Ovary (tissue), 9 donors: ENCODE data around the gene DPEP1. TPM values are rescaled to one million over a fixed set of nuclear protein-coding genes. Genes with fewer than 3 reads are reported as not detected.

Experiments used
- DNase-seq, 5 donors: peaks; one replicate each; pipeline ENCODE4 v3.0.0-alpha.2; 2019 to 2020
- H3K27ac ChIP-seq, 2 donors: fragments of 200-600 bp; one replicate each; pipeline versions ENCODE4 v1.5.1 to v1.8.0; 2019 to 2022
- H3K27me3 ChIP-seq: fragments of 200-600 bp; one replicate; pipeline ENCODE4 v1.8.0; 2022
- H3K36me3 ChIP-seq: fragments of 200-600 bp; sonication (generic); one replicate; pipeline ENCODE4 v1.5.1; 2019
- H3K4me1 ChIP-seq: one replicate; pipeline ENCODE4 v1.8.1; 2013; ENCODE audit warnings: mild to moderate bottlenecking, moderate library complexity; ENCODE audit not compliant: insufficient read depth
- H3K4me3 ChIP-seq: fragments of 200-600 bp; sonication (generic); one replicate; pipeline ENCODE4 v1.5.1; 2017
- H3K9me3 ChIP-seq, 2 donors: fragments of 200-600 bp in 1 of 2; sonication (generic) in 1 of 2; one replicate each; pipeline versions ENCODE4 v1.5.1 to v1.8.1; 2013 to 2019; ENCODE audit warnings: mild to moderate bottlenecking in 1 of 2, moderate library complexity in 1 of 2
- EP300 ChIP-seq: sonication (generic); formaldehyde crosslinking; IDR thresholded peaks from one replicate; pipeline ENCODE4 v1.6.1; 2017; ENCODE audit warnings: antibody characterized with exemption
- POLR2A ChIP-seq: fragments of 450-650 bp; IDR thresholded peaks from one replicate; pipeline ENCODE4 v1.6.1; 2017; ENCODE audit warnings: antibody characterized with exemption, mild to moderate bottlenecking, moderate library complexity
- WGBS, 3 donors: extraction: QIAGEN DNeasy Blood & Tissue Kit in 1 of 3; methylation state at CpG; one replicate each; pipeline versions ENCODE4 v1.1.5 to v1.1.7; 2013 to 2017; 5-methylcytosine and 5-hydroxymethylcytosine counted together
- intact Hi-C, 4 donors: fragments of 100-400 bp; cut with DNase I; formaldehyde crosslinking; loops; one replicate each; pipeline versions ENCODE4 v1.11.0 to v1.15.1; 2022 to 2023
- polyA plus RNA-seq, 2 donors: library from polyadenylated mRNA; stranded (reverse); fragments of 200-250 nt in 1 of 2; fragments of 350-450 nt in 1 of 2; fragmentation: Illumina TruSeq in 1 of 2; extraction: RNeasy Lipid Tissue Mini Kit (QIAGEN cat#74804) in 1 of 2; gene quantifications; one replicate each; pipeline ENCODE4 v1.2.3, GENCODE V29; 2013 to 2014
- total RNA-seq, 7 donors: library from RNA; depleted of rRNA in 2 of 7; stranded (reverse); fragments of >200 nt in 2 of 7; fragmentation: NEBNext Ultra II Directional in 3 of 7; extraction: Animal tissue kit (Norgen Biotek cat#: 25700) in 3 of 7; gene quantifications; one replicate each; pipeline versions ENCODE4 v1.1.0 to v1.2.4, GENCODE V29; 2016 to 2023
- TF ChIP-seq, protein P1 (sequence below), 3 donors: fragments of 450-650 bp in 2 of 3; fragments of 200-600 bp in 1 of 3; IDR thresholded peaks; one replicate each; pipeline versions ENCODE4 v1.5.1 to v1.8.0; 2016 to 2022; ENCODE audit warnings: antibody characterized with exemption in 3 of 3, mild to moderate bottlenecking in 1 of 3
- donor health status: DM: no; HTN: no; CAD: no; lungs with moderate emphysema.
- donor health status: DM: no; HTN: no; CAD: no.
- donor health status: Bipolar disorder and iron deficiency.
- donor health status: DM: yes; HTN: yes; CAD: no.
- donor health status: DM: no; HTN: no; CAD: no.
- donor health status: DM: yes; HTN: yes; CAD: no.

The DPEP1 gene
- total and polyA plus RNA-seq, 9 donors: 0.30 to 5.7 (median 1.3) TPM; not detected in 1

DNA sequence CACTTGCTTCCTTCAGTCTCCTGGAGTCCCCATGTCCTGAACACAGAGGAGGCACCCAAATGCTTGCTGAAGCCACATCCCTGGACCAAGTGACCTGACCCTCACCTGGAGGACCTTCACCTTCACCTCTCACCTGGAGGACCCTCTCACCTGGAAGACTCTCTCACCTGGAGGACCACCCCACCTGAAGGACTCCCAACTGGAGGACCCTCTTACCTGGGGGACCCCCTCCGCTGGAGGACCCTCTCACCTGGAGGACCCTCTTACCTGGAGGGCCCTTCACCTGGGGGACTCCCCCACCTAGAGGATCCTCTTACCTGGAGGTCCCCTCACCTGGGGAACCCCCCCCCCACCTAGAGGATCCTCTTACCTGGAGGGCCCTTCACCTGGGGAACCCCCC lies 72.5 kb downstream of the DPEP1 start:
- 93 to 100% (median 96%) methylated on average over 1 of the region's 1 CpG for WGBS, 3 donors
- TF ChIP-seq, protein P1, sequence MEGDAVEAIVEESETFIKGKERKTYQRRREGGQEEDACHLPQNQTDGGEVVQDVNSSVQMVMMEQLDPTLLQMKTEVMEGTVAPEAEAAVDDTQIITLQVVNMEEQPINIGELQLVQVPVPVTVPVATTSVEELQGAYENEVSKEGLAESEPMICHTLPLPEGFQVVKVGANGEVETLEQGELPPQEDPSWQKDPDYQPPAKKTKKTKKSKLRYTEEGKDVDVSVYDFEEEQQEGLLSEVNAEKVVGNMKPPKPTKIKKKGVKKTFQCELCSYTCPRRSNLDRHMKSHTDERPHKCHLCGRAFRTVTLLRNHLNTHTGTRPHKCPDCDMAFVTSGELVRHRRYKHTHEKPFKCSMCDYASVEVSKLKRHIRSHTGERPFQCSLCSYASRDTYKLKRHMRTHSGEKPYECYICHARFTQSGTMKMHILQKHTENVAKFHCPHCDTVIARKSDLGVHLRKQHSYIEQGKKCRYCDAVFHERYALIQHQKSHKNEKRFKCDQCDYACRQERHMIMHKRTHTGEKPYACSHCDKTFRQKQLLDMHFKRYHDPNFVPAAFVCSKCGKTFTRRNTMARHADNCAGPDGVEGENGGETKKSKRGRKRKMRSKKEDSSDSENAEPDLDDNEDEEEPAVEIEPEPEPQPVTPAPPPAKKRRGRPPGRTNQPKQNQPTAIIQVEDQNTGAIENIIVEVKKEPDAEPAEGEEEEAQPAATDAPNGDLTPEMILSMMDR (IDR thresholded peaks at IDR 0.05): no peak
- no peak for TF ChIP-seq EP300
- TF ChIP-seq POLR2A: no peak
- peak in 3 of 5 donors; percentile 48 to 50 (median 49) for DNase-seq
- Histone ChIP-seq H3K27me3 (no peaks in the 10 kb centered on the region), H3K27ac (no peak overlapping the region), H3K4me3 (no peak overlapping the region), H3K36me3 (no peaks in the 10 kb centered on the region), H3K9me3 (no peaks in the 10 kb centered on the region), H3K4me1 (peaks cover 6% of the 10 kb centered on the region)
- intact Hi-C loops: no loop called here

DNA sequence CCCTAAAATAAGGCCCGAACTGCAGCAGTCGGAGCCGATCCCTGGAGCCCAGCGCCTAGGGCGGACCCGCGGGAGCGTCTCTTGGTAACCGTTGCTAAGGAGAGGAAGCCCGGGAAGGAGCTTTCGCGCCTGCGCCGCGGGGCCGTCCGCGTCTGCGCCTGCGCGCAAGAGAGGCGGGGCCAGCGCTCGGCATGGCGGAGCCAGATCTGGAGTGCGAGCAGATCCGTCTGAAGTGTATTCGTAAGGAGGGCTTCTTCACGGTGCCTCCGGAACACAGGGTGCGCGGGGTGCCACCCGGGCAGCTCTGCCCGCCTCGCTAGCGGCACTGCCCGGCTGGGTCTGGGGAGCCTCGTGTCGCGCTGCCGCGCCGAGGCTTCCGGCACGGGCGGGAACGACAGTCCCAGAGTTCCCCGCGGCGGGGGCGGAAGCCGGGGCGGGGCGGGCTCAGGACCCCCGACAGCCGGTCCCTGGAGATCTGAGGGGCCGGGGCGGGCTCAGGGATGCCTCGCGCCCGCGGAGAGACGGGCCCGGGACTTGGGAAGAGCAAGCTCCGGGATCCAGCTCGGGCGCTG lies 73.2 kb downstream of the DPEP1 start, which contains the start of gene CDK10:
CDK10 (plus strand) TSS at position 170 of the 572 bp plus-strand sequence; CDS start at position 192, 22 bp downstream.
- peak within 1 kb of the TSS; percentile 42 to 92 for H3K27ac ChIP-seq
- H3K27me3 ChIP-seq: no peaks in the 10 kb centered on the region
- peak; percentile 88 to 96 (median 93) for DNase-seq
- intact Hi-C loops: no loop called here
- peaks cover 6% of the 10 kb centered on the region for H3K4me1 ChIP-seq
- WGBS, 3 donors: 0 to 1% (median 0%) methylated on average over 10 to 67 of the region's 67 CpGs
- H3K4me3 ChIP-seq: peak within 1 kb of the TSS; percentile 87
- H3K36me3 ChIP-seq: no peaks in the 10 kb centered on the region
- TF ChIP-seq, protein P1 (IDR thresholded peaks at IDR 0.05): no peak
- TF ChIP-seq POLR2A (peak; percentile 62), EP300 (no peak)
- H3K9me3 ChIP-seq: no peaks in the 10 kb centered on the region

DNA sequence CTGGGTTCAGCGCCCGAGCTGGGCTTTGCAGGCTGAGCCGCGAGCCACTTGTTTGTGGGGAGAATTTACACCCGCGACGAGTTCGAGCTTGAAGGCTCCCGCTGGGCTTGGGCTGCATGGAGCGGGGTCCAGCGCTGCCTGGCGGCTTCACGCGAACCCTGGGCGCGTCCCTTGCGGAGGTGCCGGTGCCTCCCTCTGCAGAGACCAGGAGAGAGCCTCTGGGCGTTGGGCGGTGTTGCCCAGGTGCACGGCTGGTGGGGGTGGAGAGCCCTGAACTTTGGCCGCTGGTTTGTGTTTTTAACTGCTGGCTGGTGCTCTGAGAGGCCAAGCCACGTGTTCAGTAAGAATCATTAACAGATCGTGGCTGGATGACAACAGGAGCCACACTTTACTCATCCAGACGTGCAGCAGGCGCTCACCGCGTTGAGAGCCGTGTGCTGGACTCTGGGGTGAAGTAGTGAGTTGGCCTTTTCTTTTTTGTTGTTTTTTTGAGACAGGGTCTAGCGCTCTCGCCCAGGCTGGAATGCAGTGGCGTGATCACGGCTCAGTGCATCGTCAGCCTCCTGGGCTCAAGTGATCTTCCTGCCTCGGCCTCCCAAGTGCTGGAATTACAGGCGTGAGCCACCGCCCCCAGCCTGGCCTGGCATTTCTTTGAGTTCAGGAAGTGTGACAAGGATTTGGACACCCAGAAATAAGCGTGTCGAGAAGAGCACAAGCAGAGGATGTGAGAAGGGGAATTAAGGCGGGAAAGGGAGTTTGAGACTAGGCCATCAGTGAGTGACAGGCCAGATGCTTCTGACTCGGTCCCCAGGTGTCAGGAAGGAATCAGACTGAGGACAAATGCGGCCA lies 73.9 kb downstream of the DPEP1 start:
- DNase-seq: no peak
- peak overlapping the region; percentile 87 for H3K4me3 ChIP-seq
- intact Hi-C loops: no loop called here
- peaks cover 6% of the 10 kb centered on the region for H3K4me1 ChIP-seq
- WGBS, 3 donors: 9 to 17% (median 11%) methylated on average over 23 to 42 of the region's 42 CpGs
- H3K27me3 ChIP-seq: no peaks in the 10 kb centered on the region
- TF ChIP-seq EP300 (no peak), POLR2A (no peak)
- TF ChIP-seq, protein P1 (IDR thresholded peaks at IDR 0.05): no peak
- H3K9me3 ChIP-seq: no peaks in the 10 kb centered on the region
- H3K27ac ChIP-seq: peak overlapping the region; percentile 42 to 92
- H3K36me3 ChIP-seq: no peaks in the 10 kb centered on the region

Other genes with a start within 250 kb of the DPEP1 start
- 100 to 1,000 TPM in 5 of 7 donors, 10 to 100 TPM in 2; 56.1 to 188 (median 123) TPM for gene ANKRD11, start 123.1 kb upstream of the DPEP1 start, total RNA-seq
- gene ANKRD11, start 123.1 kb upstream of the DPEP1 start, polyA plus RNA-seq: 10 to 100 TPM; 52.1 to 68.5 TPM
- gene SPG7, start 105.2 kb upstream of the DPEP1 start, total RNA-seq: 100 to 1,000 TPM in 3 of 7 donors, 10 to 100 TPM in 4; 73.5 to 145 (median 96.0) TPM
- 10 to 100 TPM; 48.9 to 76.7 TPM for gene SPG7, start 105.2 kb upstream of the DPEP1 start, polyA plus RNA-seq
- gene RPL13, start 53.0 kb upstream of the DPEP1 start, total RNA-seq: over 10,000 TPM in 2 of 7 donors, 1,000 to 10,000 TPM in 5; 4,259 to 21,366 (median 5,883) TPM
- gene RPL13, start 53.0 kb upstream of the DPEP1 start, polyA plus RNA-seq: over 10,000 TPM in 1 of 2 donors, 1,000 to 10,000 TPM in 1; 1,317 to 14,290 TPM
- 1 to 10 TPM in 3 of 7 donors, under 1 TPM in 3, not detected in 1; 0.36 to 4.0 (median 1.2) TPM for gene CPNE7, start 37.9 kb upstream of the DPEP1 start, total RNA-seq
- gene CPNE7, start 37.9 kb upstream of the DPEP1 start, polyA plus RNA-seq: under 1 TPM in 1 of 2 donors, not detected in 1; 0.90 TPM
- gene CHMP1A, start 44.1 kb downstream of the DPEP1 start, total RNA-seq: 10 to 100 TPM; 36.0 to 76.8 (median 54.2) TPM
- 10 to 100 TPM; 13.2 to 49.2 TPM for gene CHMP1A, start 44.1 kb downstream of the DPEP1 start, polyA plus RNA-seq
- 1 to 10 TPM; 1.5 to 8.2 (median 5.8) TPM for gene SPATA33, start 44.2 kb downstream of the DPEP1 start, total RNA-seq
- 1 to 10 TPM; 3.4 to 3.7 TPM for gene SPATA33, start 44.2 kb downstream of the DPEP1 start, polyA plus RNA-seq
- gene CDK10, start 73.0 kb downstream of the DPEP1 start, total RNA-seq: 10 to 100 TPM; 22.8 to 62.1 (median 51.9) TPM
- 10 to 100 TPM; 16.9 to 54.5 TPM for gene CDK10, start 73.0 kb downstream of the DPEP1 start, polyA plus RNA-seq
- gene SPATA2L, start 88.1 kb downstream of the DPEP1 start, total RNA-seq: 10 to 100 TPM in 4 of 7 donors, 1 to 10 TPM in 3; 3.6 to 29.8 (median 11.1) TPM
- gene SPATA2L, start 88.1 kb downstream of the DPEP1 start, polyA plus RNA-seq: 1 to 10 TPM in 1 of 2 donors, under 1 TPM in 1; 0.42 to 4.8 TPM
- 10 to 100 TPM in 4 of 7 donors, 1 to 10 TPM in 3; 4.2 to 15.5 (median 10.0) TPM for gene VPS9D1, start 107.3 kb downstream of the DPEP1 start, total RNA-seq
- gene VPS9D1, start 107.3 kb downstream of the DPEP1 start, polyA plus RNA-seq: 1 to 10 TPM in 1 of 2 donors, under 1 TPM in 1; 0.50 to 9.7 TPM
- gene ZNF276, start 107.9 kb downstream of the DPEP1 start, total RNA-seq: 10 to 100 TPM; 21.7 to 39.9 (median 28.3) TPM
- gene ZNF276, start 107.9 kb downstream of the DPEP1 start, polyA plus RNA-seq: 10 to 100 TPM in 1 of 2 donors, 1 to 10 TPM in 1; 7.1 to 25.2 TPM
- gene FANCA, start 203.0 kb downstream of the DPEP1 start, total RNA-seq: 1 to 10 TPM in 6 of 7 donors, under 1 TPM in 1; 0.91 to 7.6 (median 5.1) TPM
- 1 to 10 TPM; 2.0 to 2.2 TPM for gene FANCA, start 203.0 kb downstream of the DPEP1 start, polyA plus RNA-seq
- gene SPIRE2, start 214.8 kb downstream of the DPEP1 start, total RNA-seq: 10 to 100 TPM in 1 of 7 donors, 1 to 10 TPM in 5, under 1 TPM in 1; 0.95 to 28.7 (median 6.1) TPM
- gene SPIRE2, start 214.8 kb downstream of the DPEP1 start, polyA plus RNA-seq: 1 to 10 TPM; 2.5 to 2.9 TPM